Breast epithelium (tissue), 4 donors: ENCODE data around the gene PNPLA1. TPM values are rescaled to one million over a fixed set of nuclear protein-coding genes. Genes with fewer than 3 reads are reported as not detected.

Source experiments
- DNase-seq, 2 donors: peaks; one replicate each; pipeline ENCODE4 v3.0.0-alpha.2; 2019; ENCODE audit warnings: low spot score in 2 of 2
- H3K27ac ChIP-seq, 2 donors: fragments of 200-600 bp; sonication (generic) in 1 of 2; one replicate each; pipeline ENCODE4 v1.5.1; 2016 to 2019; ENCODE audit warnings: mild to moderate bottlenecking in 1 of 2
- H3K27me3 ChIP-seq, 2 donors: fragments of 200-600 bp; sonication (generic) in 1 of 2; one replicate each; pipeline versions ENCODE4 v1.5.1 to v1.6.0; 2017 to 2019; ENCODE audit warnings: control low read depth in 1 of 2, mild to moderate bottlenecking in 1 of 2
- H3K36me3 ChIP-seq: fragments of 200-600 bp; one replicate; pipeline ENCODE4 v1.5.1; 2019
- H3K4me1 ChIP-seq, 2 donors: fragments of 200-600 bp; sonication (generic); one replicate each; pipeline ENCODE4 v1.5.1; 2016 to 2019; ENCODE audit warnings: control low read depth in 1 of 2
- H3K4me3 ChIP-seq, 3 donors: fragments of 200-600 bp; sonication (generic); 1 replicate in 2 of 3; 2 replicates in 1 of 3; pipeline ENCODE4 v1.5.1; 2016 to 2019; ENCODE audit warnings: mild to moderate bottlenecking in 3 of 3, moderate library complexity in 2 of 3
- H3K9me3 ChIP-seq, 2 donors: fragments of 200-600 bp; sonication (generic) in 1 of 2; one replicate each; pipeline ENCODE4 v1.5.1; 2016 to 2019; ENCODE audit warnings: control low read depth in 1 of 2
- CTCF ChIP-seq, 3 donors: fragments of 450-650 bp; IDR thresholded peaks; one replicate each; pipeline ENCODE4 v1.5.1; 2016 to 2017; ENCODE audit warnings: antibody characterized with exemption in 3 of 3, mild to moderate bottlenecking in 3 of 3, moderate library complexity in 3 of 3
- POLR2A ChIP-seq: fragments of 450-650 bp; IDR thresholded peaks from one replicate; pipeline ENCODE4 v1.6.1; 2016; ENCODE audit warnings: antibody characterized with exemption, mild to moderate bottlenecking, moderate library complexity
- POLR2AphosphoS5 ChIP-seq, 3 donors: sonication (generic); formaldehyde crosslinking; IDR thresholded peaks; one replicate each; pipeline ENCODE4 v1.6.1; 2017; ENCODE audit warnings: antibody characterized with exemption in 3 of 3
- intact Hi-C: fragments of 100-400 bp; cut with DNase I; formaldehyde crosslinking; loops from one replicate; pipeline ENCODE4 v1.15.1; 2023; ENCODE audit warnings: low total_unique reads
- total RNA-seq, 3 donors: library from RNA; depleted of rRNA; stranded (reverse); fragments of >200 nt; gene quantifications; one replicate each; pipeline ENCODE4 v1.1.0, GENCODE V29; 2016

The PNPLA1 gene
- total RNA-seq, 3 donors from 2014 or later: not detected

- Histone ChIP-seq H3K4me3 (no peak overlapping the region), H3K36me3 (no peaks in the 10 kb centered on the region), H3K4me1 (no peaks in the 10 kb centered on the region), H3K9me3 (no peaks in the 10 kb centered on the region), H3K27me3 (no peaks in the 10 kb centered on the region), H3K27ac (no peak overlapping the region)
- intact Hi-C loops: no loop called here
- DNase-seq: no peak
- TF ChIP-seq CTCF (IDR thresholded peaks at IDR 0.05): no peak
- TF ChIP-seq POLR2AphosphoS5 (IDR thresholded peaks at IDR 0.05): no peak
- no peak for TF ChIP-seq POLR2A
Observed at GRCh38 chr6:36306375-36306774, 36.5 kb downstream of the PNPLA1 start.

GRCh38 chr6:36308514-36308913, 38.7 kb downstream of the PNPLA1 start:
- H3K4me3 ChIP-seq: no peak overlapping the region
- H3K9me3 ChIP-seq: no peaks in the 10 kb centered on the region
- H3K36me3 ChIP-seq: no peaks in the 10 kb centered on the region
- no peaks in the 10 kb centered on the region for H3K4me1 ChIP-seq
- no peaks in the 10 kb centered on the region for H3K27me3 ChIP-seq
- H3K27ac ChIP-seq: no peak overlapping the region
- DNase-seq: no peak
- intact Hi-C loops: no loop called here
- TF ChIP-seq POLR2A: no peak
- TF ChIP-seq CTCF (IDR thresholded peaks at IDR 0.05): no peak
- TF ChIP-seq POLR2AphosphoS5 (IDR thresholded peaks at IDR 0.05): no peak

- no peaks in the 10 kb centered on the region for H3K9me3 ChIP-seq
- H3K36me3 ChIP-seq: no peaks in the 10 kb centered on the region
- DNase-seq: no peak
- intact Hi-C loops: no loop called here
- H3K27me3 ChIP-seq: no peaks in the 10 kb centered on the region
- H3K4me1 ChIP-seq: no peaks in the 10 kb centered on the region
- TF ChIP-seq CTCF (IDR thresholded peaks at IDR 0.05) (no peak), POLR2A (no peak), POLR2AphosphoS5 (IDR thresholded peaks at IDR 0.05) (no peak)
- H3K4me3 ChIP-seq: no peak overlapping the region
- H3K27ac ChIP-seq: no peak overlapping the region
Observed at GRCh38 chr6:36309203-36309602, 39.3 kb downstream of the PNPLA1 start.

GRCh38 chr6:36309900-36310299, 40.0 kb downstream of the PNPLA1 start:
- H3K36me3 ChIP-seq: no peaks in the 10 kb centered on the region
- no peaks in the 10 kb centered on the region for H3K4me1 ChIP-seq
- no peak for DNase-seq
- no peak overlapping the region for H3K27ac ChIP-seq
- no peak overlapping the region for H3K4me3 ChIP-seq
- TF ChIP-seq CTCF (IDR thresholded peaks at IDR 0.05) (no peak), POLR2A (no peak), POLR2AphosphoS5 (IDR thresholded peaks at IDR 0.05) (no peak)
- H3K9me3 ChIP-seq: no peaks in the 10 kb centered on the region
- H3K27me3 ChIP-seq: no peaks in the 10 kb centered on the region
- intact Hi-C loops: no loop called here

- no peak overlapping the region for H3K27ac ChIP-seq
- H3K4me3 ChIP-seq: no peak overlapping the region
- intact Hi-C loops: no loop called here
- no peaks in the 10 kb centered on the region for H3K36me3 ChIP-seq
- no peak for DNase-seq
- no peaks in the 10 kb centered on the region for H3K4me1 ChIP-seq
- no peaks in the 10 kb centered on the region for H3K9me3 ChIP-seq
- no peaks in the 10 kb centered on the region for H3K27me3 ChIP-seq
- TF ChIP-seq CTCF (IDR thresholded peaks at IDR 0.05) (no peak), POLR2AphosphoS5 (IDR thresholded peaks at IDR 0.05) (no peak), POLR2A (no peak)
Observed at GRCh38 chr6:36312854-36313648, 43.2 kb downstream of the PNPLA1 start.
